Cardiac fibroblast (primary cell): Measurements from ENCODE around the gene HOXA7.

Experiments used
- DNase-seq, 2 donors: peaks; one replicate each; pipeline versions ENCODE4 v3.0.0 to v3.0.0-alpha.2; 2010; ENCODE audit warnings: low read depth in 2 of 2
- H3K4me3 ChIP-seq, 2 donors: replicated peaks in 1 of 2; 1 replicate in 1 of 2; 2 replicates in 1 of 2; pipeline ENCODE4 v1.5.1; 2011; ENCODE audit warnings: low read depth in 2 of 2, low read length in 2 of 2, mild to moderate bottlenecking in 2 of 2, moderate library complexity in 1 of 2
- CTCF ChIP-seq: IDR thresholded peaks from one replicate; pipeline ENCODE4 v1.5.1; 2011; ENCODE audit warnings: low read depth, mild to moderate bottlenecking, low read length, inconsistent platforms

Gene HOXA7

GRCh38 chr7:27175626-27176523 is 19.4 kb upstream of the HOXA7 start:
- no peak for TF ChIP-seq CTCF
- no peak for DNase-seq
- H3K4me3 ChIP-seq: no peak overlapping the region

- DNase-seq: no peak
- no peak overlapping the region for H3K4me3 ChIP-seq
- no peak for TF ChIP-seq CTCF
Observed at GRCh38 chr7:27174874-27175625, 18.6 kb upstream of the HOXA7 start.

- TF ChIP-seq CTCF: no peak
- H3K4me3 ChIP-seq: no peak within 1 kb of the TSS
- no peak for DNase-seq
Observed at GRCh38 chr7:27173956-27174873, 17.7 kb upstream of the HOXA7 start, which contains the start of gene HOXA10. Gene HOXA10, minus strand, starts transcription at chr7:27174320. Its CDS starts 14 bp downstream, at chr7:27174306.

- TF ChIP-seq CTCF: no peak
- no peak for DNase-seq
- no peak overlapping the region for H3K4me3 ChIP-seq
Observed at GRCh38 chr7:27173511-27173955, 17.1 kb upstream of the HOXA7 start.

GRCh38 chr7:27172823-27173510 is 16.5 kb upstream of the HOXA7 start:
- no peak overlapping the region for H3K4me3 ChIP-seq
- DNase-seq: no peak
- TF ChIP-seq CTCF: no peak
